Measurements from ENCODE around the gene HTRA1. TPM values are rescaled to one million over a fixed set of nuclear protein-coding genes. Genes with fewer than 3 reads are reported as not detected.
A peak's percentile ranks its signal among the peaks of the same experiment; 100 is the strongest.

HTRA1 gene
- total and polyA plus RNA-seq, 2 donors from 2014 or later = 86.0 to 345 TPM

- H3K27ac ChIP-seq (ENCODE audit: low read depth in 2 of 2, low read length in 2 of 2) = no peak overlapping the region
- peak overlapping the region in 1 of 3 donors; percentile 18 for H3K4me3 ChIP-seq (ENCODE audit: low read length in 3 of 3)
- no peak overlapping the region for H3K9ac ChIP-seq (ENCODE audit: low read length in 3 of 3)
- FAIRE-seq = no peak
- intact Hi-C loops (cut with DNase I) = no loop called here
- no peaks in the 10 kb centered on the region for H3K36me3 ChIP-seq (ENCODE audit: control insufficient read depth in 2 of 3, insufficient read depth in 3 of 3, low read length in 3 of 3)
- TF ChIP-seq CTCF (IDR thresholded peaks at IDR 0.05; ENCODE audit: borderline replicate concordance, extremely low read depth, insufficient read depth) = no peak
- H3K27me3 ChIP-seq (ENCODE audit: control insufficient read depth, insufficient read depth, low read length) = no peaks in the 10 kb centered on the region
- no peak for DNase-seq
- H3K4me1 ChIP-seq (ENCODE audit: control insufficient read depth in 2 of 3, insufficient read depth in 2 of 3, low read depth in 1 of 3, low read length in 3 of 3) = peaks cover 0 to 15% (median 4%) of the 10 kb centered on the region in 3 donors
- H3K9me3 ChIP-seq (ENCODE audit: control insufficient read depth in 2 of 3, insufficient read depth in 1 of 3, low read length in 3 of 3) = no peaks in the 10 kb centered on the region
Measured at GRCh38 chr10:122476333-122476695, 15.0 kb downstream of the HTRA1 start.

GRCh38 chr10:122477436-122477835 lies 16.1 kb downstream of the HTRA1 start:
- DNase-seq = no peak
- intact Hi-C loops (cut with DNase I) = no loop called here
- no peak for TF ChIP-seq CTCF (IDR thresholded peaks at IDR 0.05; ENCODE audit: borderline replicate concordance, extremely low read depth, insufficient read depth)
- H3K27ac ChIP-seq (ENCODE audit: low read depth in 2 of 2, low read length in 2 of 2) = no peak overlapping the region
- H3K36me3 ChIP-seq (ENCODE audit: control insufficient read depth in 2 of 3, insufficient read depth in 3 of 3, low read length in 3 of 3) = no peaks in the 10 kb centered on the region
- H3K27me3 ChIP-seq (ENCODE audit: control insufficient read depth, insufficient read depth, low read length) = no peaks in the 10 kb centered on the region
- peaks cover 0 to 15% (median 4%) of the 10 kb centered on the region in 3 donors for H3K4me1 ChIP-seq (ENCODE audit: control insufficient read depth in 2 of 3, insufficient read depth in 2 of 3, low read depth in 1 of 3, low read length in 3 of 3)
- no peaks in the 10 kb centered on the region for H3K9me3 ChIP-seq (ENCODE audit: control insufficient read depth in 2 of 3, insufficient read depth in 1 of 3, low read length in 3 of 3)
- H3K4me3 ChIP-seq (ENCODE audit: low read length in 3 of 3) = no peak overlapping the region
- no peak overlapping the region for H3K9ac ChIP-seq (ENCODE audit: low read length in 3 of 3)
- FAIRE-seq = no peak

GRCh38 chr10:122478971-122479370 lies 17.6 kb downstream of the HTRA1 start:
- intact Hi-C loops (cut with DNase I) = no loop called here
- DNase-seq = no peak
- FAIRE-seq = no peak
- no peaks in the 10 kb centered on the region for H3K9me3 ChIP-seq (ENCODE audit: control insufficient read depth in 2 of 3, insufficient read depth in 1 of 3, low read length in 3 of 3)
- no peak overlapping the region for H3K27ac ChIP-seq (ENCODE audit: low read depth in 2 of 2, low read length in 2 of 2)
- H3K4me1 ChIP-seq (ENCODE audit: control insufficient read depth in 2 of 3, insufficient read depth in 2 of 3, low read depth in 1 of 3, low read length in 3 of 3) = peaks cover 0 to 15% (median 4%) of the 10 kb centered on the region in 3 donors
- no peaks in the 10 kb centered on the region for H3K36me3 ChIP-seq (ENCODE audit: control insufficient read depth in 2 of 3, insufficient read depth in 3 of 3, low read length in 3 of 3)
- no peak for TF ChIP-seq CTCF (IDR thresholded peaks at IDR 0.05; ENCODE audit: borderline replicate concordance, extremely low read depth, insufficient read depth)
- no peak overlapping the region for H3K4me3 ChIP-seq (ENCODE audit: low read length in 3 of 3)
- H3K27me3 ChIP-seq (ENCODE audit: control insufficient read depth, insufficient read depth, low read length) = no peaks in the 10 kb centered on the region
- no peak overlapping the region for H3K9ac ChIP-seq (ENCODE audit: low read length in 3 of 3)

All from kidney (tissue), 14 donors.